ENCODE results near the gene HS3ST1.

The HS3ST1 gene

GRCh38 chr4:11428231-11428898 is at the start of gene HS3ST1:
TSS of gene HS3ST1 (minus strand) at chr4:11428894. CDS start at chr4:11400005, 28,889 bp downstream.
- no peak for DNase-seq (ENCODE audit: low spot score)

GRCh38 chr4:11475871-11476270 is 47.2 kb upstream of the HS3ST1 start:
- DNase-seq (ENCODE audit: low spot score) = no peak

- no peak for DNase-seq (ENCODE audit: low spot score)
These were observed 45.5 kb upstream of the HS3ST1 start for GRCh38 chr4:11474146-11474545.

- no peak for DNase-seq (ENCODE audit: low spot score)
These were observed 43.8 kb upstream of the HS3ST1 start for GRCh38 chr4:11472535-11472934.

- DNase-seq (ENCODE audit: low spot score) = no peak
These were observed 42.9 kb upstream of the HS3ST1 start for GRCh38 chr4:11471618-11472017.

GRCh38 chr4:11471046-11471441 is 42.4 kb upstream of the HS3ST1 start:
- no peak for DNase-seq (ENCODE audit: low spot score)

- DNase-seq (ENCODE audit: low spot score) = no peak
These were observed 41.8 kb upstream of the HS3ST1 start for GRCh38 chr4:11470438-11471045.

GRCh38 chr4:11469650-11470437 is 41.1 kb upstream of the HS3ST1 start:
- no peak for DNase-seq (ENCODE audit: low spot score)

GRCh38 chr4:11468901-11469300 is 40.2 kb upstream of the HS3ST1 start:
- no peak for DNase-seq (ENCODE audit: low spot score)

- no peak for DNase-seq (ENCODE audit: low spot score)
These were observed 39.2 kb upstream of the HS3ST1 start for GRCh38 chr4:11467931-11468330.

- DNase-seq (ENCODE audit: low spot score) = no peak
These were observed 35.0 kb upstream of the HS3ST1 start for GRCh38 chr4:11463707-11464106.

GRCh38 chr4:11456401-11456800 is 27.7 kb upstream of the HS3ST1 start:
- DNase-seq (ENCODE audit: low spot score) = no peak

- DNase-seq (ENCODE audit: low spot score) = no peak
These were observed 26.6 kb upstream of the HS3ST1 start for GRCh38 chr4:11455201-11455835.

GRCh38 chr4:11451716-11452115 is 23.0 kb upstream of the HS3ST1 start:
- no peak for DNase-seq (ENCODE audit: low spot score)

- DNase-seq (ENCODE audit: low spot score) = no peak
These were observed 17.6 kb upstream of the HS3ST1 start for GRCh38 chr4:11446155-11446811.

- DNase-seq (ENCODE audit: low spot score) = no peak
These were observed 12.5 kb upstream of the HS3ST1 start for GRCh38 chr4:11441194-11441556.

GRCh38 chr4:11440481-11441193 is 11.9 kb upstream of the HS3ST1 start:
- DNase-seq (ENCODE audit: low spot score) = no peak

- peak; percentile 31 for DNase-seq (ENCODE audit: low spot score)
These were observed 11.1 kb upstream of the HS3ST1 start for GRCh38 chr4:11439836-11440235.

GRCh38 chr4:11438647-11439046 is 10.0 kb upstream of the HS3ST1 start:
- DNase-seq (ENCODE audit: low spot score) = no peak

GRCh38 chr4:11436673-11437072 is 8.0 kb upstream of the HS3ST1 start:
- no peak for DNase-seq (ENCODE audit: low spot score)

GRCh38 chr4:11436084-11436483 is 7.4 kb upstream of the HS3ST1 start:
- no peak for DNase-seq (ENCODE audit: low spot score)

- no peak for DNase-seq (ENCODE audit: low spot score)
These were observed 6.9 kb upstream of the HS3ST1 start for GRCh38 chr4:11435557-11435956.

Measured in putamen (tissue), 1 donor.